ENCODE measurements around the gene SNRNP70.

GRCh38 chr19:49094505-49095482 lies 9.5 kb downstream of the SNRNP70 start:
- TF ChIP-seq CTCF (IDR thresholded peaks at IDR 0.05 in 4 of 5, conservative IDR thresholded peaks at IDR 0.05 in 1 of 5) (no peak), POLR2A (IDR thresholded peaks at IDR 0.05) (no peak)

Data from gastrocnemius medialis (tissue), 4 donors.